ENCODE data around the gene RIN3. TPM values are rescaled to one million over a fixed set of nuclear protein-coding genes. Genes with fewer than 3 reads are reported as not detected.
A peak's percentile ranks its signal among the peaks of the same experiment; 100 is the strongest.

RIN3 gene
- total RNA-seq, 4 donors from 2014 or later, result 6.2 to 29.8 (median 12.2) TPM

DNA sequence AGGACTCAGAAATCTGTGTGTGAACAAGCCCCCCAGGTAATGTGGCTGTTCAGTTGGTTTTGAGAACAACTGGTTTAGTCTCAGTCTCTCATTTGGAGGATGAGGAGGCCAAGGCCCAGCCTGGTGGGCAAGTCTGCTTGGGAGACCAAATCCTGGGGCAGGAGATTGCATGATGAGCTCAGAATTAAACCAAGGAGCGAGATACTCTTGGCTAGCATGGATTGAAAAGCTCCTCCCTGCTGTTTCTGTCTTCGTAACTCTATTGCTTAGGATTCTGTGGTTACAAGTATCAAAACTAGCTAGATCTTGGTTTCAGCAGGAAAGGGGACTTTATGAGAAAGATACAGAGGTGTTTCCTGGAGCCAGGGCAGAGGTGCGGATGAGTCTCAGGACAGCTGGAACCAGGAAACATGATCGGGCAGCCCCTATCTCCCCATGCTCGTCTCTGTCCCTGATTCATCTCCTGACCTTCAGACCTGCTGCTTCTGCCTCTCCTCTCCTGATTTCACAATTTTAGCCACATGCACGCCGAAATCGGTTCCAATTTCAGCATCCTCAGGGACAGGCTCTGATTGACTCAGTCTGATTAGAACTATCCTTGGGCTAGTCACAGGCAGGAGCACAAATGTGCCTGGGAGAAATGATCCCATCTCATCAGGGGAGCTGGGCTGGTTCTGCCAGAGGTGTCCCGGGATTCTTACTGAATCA is 40.2 kb upstream of the RIN3 start:
- intact Hi-C loops (cut with DNase I; ENCODE audit: low total_unique reads), result no loop called here
- peak; percentile 50 to 58 for DNase-seq
- H3K36me3 ChIP-seq, result no peaks in the 10 kb centered on the region
- H3K4me3 ChIP-seq, result no peak overlapping the region
- no peaks in the 10 kb centered on the region for H3K4me1 ChIP-seq
- H3K9me3 ChIP-seq, result no peaks in the 10 kb centered on the region
- TF ChIP-seq, protein P1, sequence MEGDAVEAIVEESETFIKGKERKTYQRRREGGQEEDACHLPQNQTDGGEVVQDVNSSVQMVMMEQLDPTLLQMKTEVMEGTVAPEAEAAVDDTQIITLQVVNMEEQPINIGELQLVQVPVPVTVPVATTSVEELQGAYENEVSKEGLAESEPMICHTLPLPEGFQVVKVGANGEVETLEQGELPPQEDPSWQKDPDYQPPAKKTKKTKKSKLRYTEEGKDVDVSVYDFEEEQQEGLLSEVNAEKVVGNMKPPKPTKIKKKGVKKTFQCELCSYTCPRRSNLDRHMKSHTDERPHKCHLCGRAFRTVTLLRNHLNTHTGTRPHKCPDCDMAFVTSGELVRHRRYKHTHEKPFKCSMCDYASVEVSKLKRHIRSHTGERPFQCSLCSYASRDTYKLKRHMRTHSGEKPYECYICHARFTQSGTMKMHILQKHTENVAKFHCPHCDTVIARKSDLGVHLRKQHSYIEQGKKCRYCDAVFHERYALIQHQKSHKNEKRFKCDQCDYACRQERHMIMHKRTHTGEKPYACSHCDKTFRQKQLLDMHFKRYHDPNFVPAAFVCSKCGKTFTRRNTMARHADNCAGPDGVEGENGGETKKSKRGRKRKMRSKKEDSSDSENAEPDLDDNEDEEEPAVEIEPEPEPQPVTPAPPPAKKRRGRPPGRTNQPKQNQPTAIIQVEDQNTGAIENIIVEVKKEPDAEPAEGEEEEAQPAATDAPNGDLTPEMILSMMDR (IDR thresholded peaks at IDR 0.05), result no peak
- TF ChIP-seq POLR2A (IDR thresholded peaks at IDR 0.05), result no peak
- H3K27ac ChIP-seq, result no peak overlapping the region
- H3K27me3 ChIP-seq, result no peaks in the 10 kb centered on the region

DNA sequence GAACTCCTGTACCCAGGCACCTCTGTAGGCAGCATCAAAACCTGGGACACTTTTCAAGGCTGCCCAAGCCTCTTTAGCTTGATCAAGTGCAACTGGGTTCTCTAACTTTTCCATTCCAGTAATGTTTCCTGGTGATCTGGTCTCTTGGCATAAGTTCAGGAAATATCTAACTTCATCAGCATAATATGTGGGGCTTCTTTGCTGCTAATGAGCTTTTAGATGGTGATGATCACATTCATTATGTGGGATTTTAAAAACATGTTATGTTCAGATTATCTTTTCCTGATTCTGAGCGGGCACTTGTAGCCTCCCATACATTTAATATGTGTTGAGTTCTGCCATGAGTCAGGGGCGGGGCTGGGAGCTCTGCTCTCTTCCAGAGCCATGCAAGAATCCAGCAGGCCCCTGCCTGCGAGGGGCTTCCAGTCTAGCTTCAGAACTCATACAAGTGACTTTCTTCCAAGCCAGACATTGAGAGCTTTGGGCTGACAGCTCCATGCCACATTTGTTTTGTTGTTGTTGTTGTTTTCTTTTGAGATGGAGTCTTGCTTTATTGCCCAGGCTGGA is 39.5 kb upstream of the RIN3 start:
- intact Hi-C loops (cut with DNase I; ENCODE audit: low total_unique reads), result no loop called here
- no peak for DNase-seq
- H3K9me3 ChIP-seq, result no peaks in the 10 kb centered on the region
- H3K4me3 ChIP-seq, result no peak overlapping the region
- H3K27me3 ChIP-seq, result no peaks in the 10 kb centered on the region
- no peaks in the 10 kb centered on the region for H3K36me3 ChIP-seq
- no peak for TF ChIP-seq POLR2A (IDR thresholded peaks at IDR 0.05)
- TF ChIP-seq, protein P1 (IDR thresholded peaks at IDR 0.05), result no peak
- H3K27ac ChIP-seq, result no peak overlapping the region
- no peaks in the 10 kb centered on the region for H3K4me1 ChIP-seq

DNA sequence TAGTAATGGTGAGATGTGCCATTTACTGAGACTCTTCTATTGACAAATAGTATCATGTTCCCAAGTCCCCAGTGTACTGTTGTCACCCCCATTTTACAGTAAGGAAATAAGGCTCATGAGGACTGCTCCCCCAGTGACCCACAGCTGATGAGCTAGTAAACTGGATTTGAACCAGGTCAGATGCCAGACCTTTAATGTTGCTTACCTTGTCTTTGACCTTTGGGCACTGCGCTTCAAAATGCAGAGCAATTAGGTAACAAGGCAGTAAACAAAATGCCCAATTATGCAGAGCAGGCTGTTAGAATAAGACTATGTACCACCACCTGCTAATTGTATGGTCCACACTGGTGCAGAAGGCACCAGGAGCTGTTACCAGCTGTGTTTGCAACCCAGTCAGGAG is 38.5 kb upstream of the RIN3 start:
- DNase-seq, result no peak
- Histone ChIP-seq H3K27ac (no peak overlapping the region), H3K4me3 (no peak overlapping the region), H3K4me1 (no peaks in the 10 kb centered on the region), H3K36me3 (no peaks in the 10 kb centered on the region), H3K27me3 (no peaks in the 10 kb centered on the region), H3K9me3 (no peaks in the 10 kb centered on the region)
- TF ChIP-seq, protein P1 (IDR thresholded peaks at IDR 0.05), result no peak
- TF ChIP-seq POLR2A (IDR thresholded peaks at IDR 0.05), result no peak
- intact Hi-C loops (cut with DNase I; ENCODE audit: low total_unique reads), result no loop called here

DNA sequence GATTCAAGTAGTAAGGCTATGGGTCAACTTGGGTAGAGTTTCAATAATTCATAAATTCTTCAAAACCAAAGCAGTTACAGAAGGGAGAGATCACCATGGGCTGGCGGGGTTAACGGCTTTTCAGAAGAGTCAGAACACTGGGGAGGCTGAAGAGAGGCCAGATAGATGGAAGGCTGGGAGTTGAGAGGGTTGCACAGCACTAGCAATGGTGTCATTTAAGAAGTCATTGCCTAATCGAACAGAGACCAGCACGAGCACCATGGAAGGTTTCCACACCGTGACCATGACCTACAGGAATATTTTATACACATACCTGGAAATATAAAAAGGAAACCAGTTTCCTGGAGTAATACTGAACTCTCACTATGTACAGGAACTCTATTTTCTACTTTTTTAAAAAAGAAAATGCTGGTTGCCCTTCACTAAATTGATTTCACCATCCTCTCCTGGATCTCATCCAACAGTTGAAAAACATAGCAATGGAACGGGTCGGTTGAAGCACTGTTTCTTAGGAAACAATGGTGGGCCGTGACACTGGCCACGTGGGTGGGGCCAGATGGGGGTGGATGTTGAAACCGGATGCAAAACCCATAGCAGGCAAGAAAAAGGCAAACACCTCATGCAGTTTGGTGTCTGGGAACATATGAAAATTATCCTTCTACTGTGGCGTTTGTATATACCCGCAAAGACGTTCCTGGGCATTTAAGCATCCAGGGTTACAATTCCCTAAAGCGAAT is 38.0 kb upstream of the RIN3 start:
- no peak overlapping the region for H3K27ac ChIP-seq

More for the DNA sequence above, 38.0 kb upstream of the RIN3 start:
- intact Hi-C loops (cut with DNase I; ENCODE audit: low total_unique reads), result no loop called here
- Histone ChIP-seq H3K36me3 (no peaks in the 10 kb centered on the region), H3K4me3 (no peak overlapping the region), H3K9me3 (no peaks in the 10 kb centered on the region), H3K4me1 (no peaks in the 10 kb centered on the region), H3K27me3 (no peaks in the 10 kb centered on the region)
- TF ChIP-seq, protein P1 (IDR thresholded peaks at IDR 0.05), result no peak
- no peak for TF ChIP-seq POLR2A (IDR thresholded peaks at IDR 0.05)
- peak in 1 of 2 donors; percentile 51 for DNase-seq
